H9 (cell line): ENCODE data around the gene MVD. TPM values are rescaled to one million over a fixed set of nuclear protein-coding genes. Genes with fewer than 3 reads are reported as not detected.

Experiments
- DNase-seq: peaks from one replicate; pipeline ENCODE4 v3.0.0-alpha.2; 2017
- H2AFZ ChIP-seq: one replicate; pipeline ENCODE4 v1.6.1; 2013; ENCODE audit warnings: mild to moderate bottlenecking, low read length, control low read depth, moderate library complexity
- H2AK5ac ChIP-seq: 2 replicates; pipeline ENCODE4 v1.6.1; 2013; ENCODE audit warnings: low read length, control low read depth, mixed read lengths; ENCODE audit not compliant: insufficient read length
- H2BK120ac ChIP-seq: one replicate; pipeline ENCODE4 v1.6.1; 2013; ENCODE audit warnings: low read depth, mild to moderate bottlenecking, low read length, control low read depth, inconsistent platforms; ENCODE audit not compliant: poor library complexity, severe bottlenecking
- H2BK12ac ChIP-seq: 2 replicates; pipeline ENCODE4 v1.6.1; 2013; ENCODE audit warnings: low read length, control low read depth, mixed read lengths, low read depth; ENCODE audit not compliant: insufficient read length
- H2BK15ac ChIP-seq: 2 replicates; pipeline ENCODE4 v1.6.1; 2013; ENCODE audit warnings: low read depth, low read length, control low read depth
- H2BK20ac ChIP-seq: one replicate; pipeline ENCODE4 v1.6.1; 2013; ENCODE audit warnings: low read depth, mild to moderate bottlenecking, low read length, control low read depth, inconsistent platforms; ENCODE audit not compliant: poor library complexity, severe bottlenecking
- H2BK5ac ChIP-seq: 2 replicates; pipeline ENCODE4 v1.6.1; 2013; ENCODE audit warnings: low read length, control low read depth, mixed read lengths; ENCODE audit not compliant: insufficient read length
- H3K14ac ChIP-seq: 2 replicates; pipeline ENCODE4 v1.6.1; 2013; ENCODE audit warnings: low read length, control low read depth; ENCODE audit not compliant: insufficient read depth
- H3K18ac ChIP-seq: 2 replicates; pipeline ENCODE4 v1.6.1; 2013; ENCODE audit warnings: low read depth, mild to moderate bottlenecking, mixed read lengths, low read length, control low read depth; ENCODE audit not compliant: insufficient read length
- H3K23ac ChIP-seq: 2 replicates; pipeline ENCODE4 v1.6.1; 2013; ENCODE audit warnings: low read length, control low read depth, mixed read lengths, low read depth; ENCODE audit not compliant: insufficient read length
- H3K23me2 ChIP-seq: 2 replicates; pipeline ENCODE4 v1.6.1; 2013; ENCODE audit warnings: low read depth, mild to moderate bottlenecking, mixed read lengths, low read length, control low read depth; ENCODE audit not compliant: insufficient read length, poor library complexity, severe bottlenecking
- H3K27ac ChIP-seq: 2 replicates; pipeline ENCODE4 v1.5.1; 2013; ENCODE audit warnings: low read length, control low read depth, mixed read lengths, low read depth; ENCODE audit not compliant: insufficient read length
- H3K27me3 ChIP-seq: 2 replicates; pipeline ENCODE4 v1.6.1; 2013; ENCODE audit warnings: low read length, control low read depth, inconsistent platforms; ENCODE audit not compliant: insufficient read depth
- H3K4ac ChIP-seq: 2 replicates; pipeline ENCODE4 v1.6.1; 2013; ENCODE audit warnings: low read depth, mild to moderate bottlenecking, control low read depth, inconsistent platforms, low read length, moderate library complexity
- H3K4me1 ChIP-seq: 2 replicates; pipeline ENCODE4 v1.6.1; 2013; ENCODE audit warnings: low read length, control low read depth, inconsistent platforms; ENCODE audit not compliant: insufficient read depth
- H3K4me2 ChIP-seq: 2 replicates; pipeline ENCODE4 v1.6.1; 2013; ENCODE audit warnings: low read length, control low read depth, mixed read lengths; ENCODE audit not compliant: insufficient read length, insufficient read depth
- H3K56ac ChIP-seq: 2 replicates; pipeline ENCODE4 v1.6.1; 2013; ENCODE audit warnings: low read depth, mild to moderate bottlenecking, mixed read lengths, low read length, control low read depth; ENCODE audit not compliant: insufficient read length
- H3K79me1 ChIP-seq: 2 replicates; pipeline ENCODE4 v1.6.1; 2013; ENCODE audit warnings: low read depth, mild to moderate bottlenecking, moderate library complexity, low read length, control low read depth, inconsistent platforms; ENCODE audit not compliant: insufficient read depth, poor library complexity, severe bottlenecking
- H3K79me2 ChIP-seq: 2 replicates; pipeline ENCODE4 v1.6.1; 2013; ENCODE audit warnings: low read length, control low read depth, inconsistent platforms; ENCODE audit not compliant: insufficient read depth
- H3K9ac ChIP-seq: 2 replicates; pipeline ENCODE4 v1.6.1; 2013; ENCODE audit warnings: low read length, control low read depth, mixed read lengths; ENCODE audit not compliant: insufficient read length; ENCODE audit errors: extremely low read depth
- H3K9me3 ChIP-seq: one replicate; pipeline ENCODE4 v1.6.1; 2013; ENCODE audit warnings: low read depth, low read length, inconsistent platforms; ENCODE audit not compliant: control insufficient read depth
- H3T11ph ChIP-seq: one replicate; pipeline ENCODE4 v1.6.1; 2013; ENCODE audit warnings: mild to moderate bottlenecking, low read length, control low read depth, inconsistent platforms
- H4K20me1 ChIP-seq: one replicate; pipeline ENCODE4 v1.6.1; 2013; ENCODE audit not compliant: control insufficient read depth, insufficient read length, insufficient read depth
- H4K5ac ChIP-seq: 2 replicates; pipeline ENCODE4 v1.6.1; 2013; ENCODE audit warnings: low read depth, mild to moderate bottlenecking, mixed read lengths, low read length, control low read depth; ENCODE audit not compliant: insufficient read length
- H4K8ac ChIP-seq: replicated peaks from 2 replicates; pipeline ENCODE4 v1.6.1; 2013; ENCODE audit warnings: low read length, control low read depth, mixed read lengths, low read depth; ENCODE audit not compliant: insufficient read length
- H4K91ac ChIP-seq: 2 replicates; pipeline ENCODE4 v1.6.1; 2013; ENCODE audit warnings: low read depth, mild to moderate bottlenecking, moderate library complexity, mixed read lengths, low read length, control low read depth; ENCODE audit not compliant: insufficient read length
- H3K27ac Mint-ChIP-seq, 3 experiments: 2 replicates in 2 of 3; 3 replicates in 1 of 3; pipeline ENCODE4 v1.8.0; 2020 to 2021; ENCODE audit warnings: mixed read lengths in 3 of 3, mild to moderate bottlenecking in 1 of 3, moderate library complexity in 1 of 3
- H3K27me3 Mint-ChIP-seq: 2 replicates; pipeline ENCODE4 v1.8.0; 2021; ENCODE audit warnings: low read depth, mild to moderate bottlenecking, moderate library complexity, mixed read lengths
- H3K36me3 Mint-ChIP-seq, 3 experiments: 2 replicates in 2 of 3; 3 replicates in 1 of 3; pipeline ENCODE4 v1.8.0; 2020 to 2021; ENCODE audit warnings: low read depth in 3 of 3, mixed read lengths in 3 of 3; ENCODE audit not compliant: insufficient read depth in 1 of 3
- H3K4me1 Mint-ChIP-seq, 2 experiments: 2 replicates each; pipeline ENCODE4 v1.8.0; 2020; ENCODE audit warnings: mixed read lengths in 2 of 2
- H3K4me3 Mint-ChIP-seq, 2 experiments: 2 replicates in 1 of 2; 3 replicates in 1 of 2; pipeline ENCODE4 v1.8.0; 2020 to 2021; ENCODE audit warnings: mild to moderate bottlenecking in 2 of 2, mixed read lengths in 2 of 2, moderate library complexity in 1 of 2
- H3K9me3 Mint-ChIP-seq, 2 experiments: 2 replicates in 1 of 2; 3 replicates in 1 of 2; pipeline ENCODE4 v1.8.0; 2020; ENCODE audit warnings: mild to moderate bottlenecking in 2 of 2, mixed read lengths in 2 of 2, moderate library complexity in 1 of 2
- CTCF ChIP-seq: fragments of 200-600 bp; sonication (generic); conservative IDR thresholded peaks from 3 replicates; pipeline ENCODE4 v1.8.0; 2021; ENCODE audit warnings: antibody characterized with exemption, mild to moderate bottlenecking
- WGBS: extraction: QIAGEN DNeasy Blood & Tissue Kit; methylation state at CpG from one replicate; pipeline ENCODE4 v1.1.7; 2013; ENCODE audit warnings: missing lambda C conversion rate, low lambda C conversion rate, mixed read lengths; ENCODE audit not compliant: insufficient read length; ENCODE audit errors: extremely low coverage; 5-methylcytosine and 5-hydroxymethylcytosine counted together
- total RNA-seq: library from RNA; stranded (reverse); gene quantifications from 2 replicates; pipeline ENCODE4 v1.2.1, GENCODE V29; 2021

Gene MVD
- total RNA-seq, 1 experiment from 2014 or later: 53.2 TPM

GRCh38 chr16:88695753-88696152, 32.9 kb upstream of the MVD start:
- peaks cover 0 to 15% (median 14%) of the 10 kb centered on the region in 3 experiments; a peak in 4 of 7 replicates for H3K36me3 Mint-ChIP-seq
- H3K9me3 Mint-ChIP-seq: no peaks in the 10 kb centered on the region
- H3K18ac ChIP-seq: no peak overlapping the region
- no peaks in the 10 kb centered on the region for H3K4me1 ChIP-seq
- no peak overlapping the region for H3K23ac ChIP-seq
- no peak overlapping the region for H3K4me2 ChIP-seq
- H2BK12ac ChIP-seq: no peak overlapping the region
- H2BK20ac ChIP-seq: no peak overlapping the region
- H2BK120ac ChIP-seq: no peak overlapping the region
- no peak overlapping the region for H4K91ac ChIP-seq
- no peak overlapping the region for H4K5ac ChIP-seq
- H3K27me3 ChIP-seq: no peaks in the 10 kb centered on the region
- TF ChIP-seq CTCF: no peak
- no CpG with 5 or more reads among the region's 7 CpGs for WGBS
- H3K27ac ChIP-seq: no peak overlapping the region
- H3K27ac Mint-ChIP-seq: no peak overlapping the region; a peak in 1 of 7 replicates
- H3K9me3 ChIP-seq: no peaks in the 10 kb centered on the region
- DNase-seq: no peak
- H3K9ac ChIP-seq: no peak overlapping the region
- no peak overlapping the region for H3K56ac ChIP-seq
- no peaks in the 10 kb centered on the region for H4K20me1 ChIP-seq
- H3K79me2 ChIP-seq: no peaks in the 10 kb centered on the region
- H2BK15ac ChIP-seq: no peak overlapping the region
- H3K23me2 ChIP-seq: peaks cover 3% of the 10 kb centered on the region
- H2AFZ ChIP-seq: no peak overlapping the region
- H3K4me1 Mint-ChIP-seq: no peaks in the 10 kb centered on the region
- no peak overlapping the region for H3K4me3 Mint-ChIP-seq
- peaks cover 3% of the 10 kb centered on the region; the same call in 1 of the 2 replicates for H3K27me3 Mint-ChIP-seq
- H3K79me1 ChIP-seq: no peaks in the 10 kb centered on the region
- H3K4ac ChIP-seq: no peak overlapping the region
- no peak overlapping the region for H3T11ph ChIP-seq
- no peak overlapping the region for H2BK5ac ChIP-seq
- no peak overlapping the region for H2AK5ac ChIP-seq
- no peak overlapping the region for H4K8ac ChIP-seq
- no peak overlapping the region for H3K14ac ChIP-seq
